Activated CD8-positive, alpha-beta memory T cell treated with anti-CD3 and anti-CD28 coated beads for 36 hours (primary cell): Measurements from ENCODE around the gene CCDC183. TPM values are rescaled to one million over a fixed set of nuclear protein-coding genes. Genes with fewer than 3 reads are reported as not detected.
"Not testable (repeated sequence)": the region's sequence is repeated elsewhere in the genome, so short reads cannot be mapped to it uniquely, and the experiment has no call there.

Experiments
- CTCF ChIA-PET: fragments of 350-600 bp; sonication (Branson Sonifier 250); formaldehyde crosslinking; loops from one replicate; lab custom pipeline; 2021; ENCODE audit warnings: antibody characterized with exemption; lab: Charles Lee
- POLR2A ChIA-PET: fragments of 350-600 bp; sonication (Branson Sonifier 250); formaldehyde crosslinking; loops from one replicate; lab custom pipeline; 2021; ENCODE audit warnings: antibody characterized with exemption; lab: Charles Lee
- total RNA-seq, 2 experiments: library from RNA; stranded (reverse); gene quantifications; one replicate each; pipeline ENCODE4 v1.2.3, GENCODE V29; 2021

The CCDC183 gene
- total RNA-seq: under 1 TPM in 1 of 2 experiments, not detected in 1; 0.46 TPM

GRCh38 chr9:136796238-136796774, at the start of gene CCDC183:
Gene CCDC183, plus strand, starts transcription at chr9:136796338. Its CDS starts 60 bp downstream, at chr9:136796398.
- ChIA-PET POLR2A (no interaction called here), CTCF (no interaction called here)

DNA sequence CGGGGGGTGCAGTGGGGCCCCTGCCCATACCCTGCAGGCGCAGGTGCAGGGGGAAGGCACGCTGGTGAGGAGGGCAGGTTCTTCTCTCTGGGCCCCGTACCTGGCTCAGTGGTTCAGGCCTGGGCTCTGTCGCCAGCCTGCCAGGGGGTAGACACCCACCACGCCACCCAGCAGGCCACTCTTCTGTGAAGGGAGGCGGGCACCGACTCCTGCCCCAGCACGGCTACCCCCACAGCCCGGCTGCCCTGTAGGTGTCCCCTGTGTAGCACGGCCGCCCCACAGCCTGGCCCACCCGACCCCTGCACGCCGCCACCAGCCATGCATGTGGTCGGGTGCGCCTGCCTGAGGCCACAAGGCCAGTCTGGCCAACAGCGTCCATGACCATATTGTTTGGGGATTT, 49.5 kb upstream of the CCDC183 start:
- ChIA-PET CTCF (interaction anchor here (0.6 kb wide), 1 partner anchor 222 kb away, joined by 3 read pairs; no protein-coding TSS in a partner anchor), POLR2A (no interaction called here)

- CTCF ChIA-PET: no interaction called here
- POLR2A ChIA-PET: no interaction called here
Observed at GRCh38 chr9:136747161-136748060, 48.7 kb upstream of the CCDC183 start.

DNA sequence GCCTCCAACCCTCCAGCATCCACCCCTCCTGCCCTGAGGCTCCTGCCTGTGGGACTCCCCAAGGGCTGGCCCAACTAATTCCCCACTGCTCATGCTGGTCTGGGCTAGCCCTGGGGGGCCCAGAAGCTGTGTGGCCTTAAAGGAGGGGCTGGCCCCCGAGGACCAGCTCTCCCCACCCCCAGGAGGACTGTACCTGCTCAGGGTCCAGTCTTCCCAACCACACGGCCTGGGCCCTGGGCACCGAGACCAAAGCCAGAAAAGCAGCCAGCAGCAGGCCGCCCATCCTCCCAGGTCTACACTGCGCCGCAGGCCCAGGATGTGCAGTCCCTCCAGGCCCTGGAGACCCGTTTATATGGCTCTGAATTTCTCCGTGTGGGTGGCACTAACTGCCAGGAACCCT, 47.9 kb upstream of the CCDC183 start, which contains the start of gene LCN6:
Gene LCN6, minus strand, starts transcription at position 325 of the 400 bp plus-strand sequence. Its CDS starts 42 bp downstream, at position 283.
- ChIA-PET CTCF (no interaction called here), POLR2A (no interaction called here)

DNA sequence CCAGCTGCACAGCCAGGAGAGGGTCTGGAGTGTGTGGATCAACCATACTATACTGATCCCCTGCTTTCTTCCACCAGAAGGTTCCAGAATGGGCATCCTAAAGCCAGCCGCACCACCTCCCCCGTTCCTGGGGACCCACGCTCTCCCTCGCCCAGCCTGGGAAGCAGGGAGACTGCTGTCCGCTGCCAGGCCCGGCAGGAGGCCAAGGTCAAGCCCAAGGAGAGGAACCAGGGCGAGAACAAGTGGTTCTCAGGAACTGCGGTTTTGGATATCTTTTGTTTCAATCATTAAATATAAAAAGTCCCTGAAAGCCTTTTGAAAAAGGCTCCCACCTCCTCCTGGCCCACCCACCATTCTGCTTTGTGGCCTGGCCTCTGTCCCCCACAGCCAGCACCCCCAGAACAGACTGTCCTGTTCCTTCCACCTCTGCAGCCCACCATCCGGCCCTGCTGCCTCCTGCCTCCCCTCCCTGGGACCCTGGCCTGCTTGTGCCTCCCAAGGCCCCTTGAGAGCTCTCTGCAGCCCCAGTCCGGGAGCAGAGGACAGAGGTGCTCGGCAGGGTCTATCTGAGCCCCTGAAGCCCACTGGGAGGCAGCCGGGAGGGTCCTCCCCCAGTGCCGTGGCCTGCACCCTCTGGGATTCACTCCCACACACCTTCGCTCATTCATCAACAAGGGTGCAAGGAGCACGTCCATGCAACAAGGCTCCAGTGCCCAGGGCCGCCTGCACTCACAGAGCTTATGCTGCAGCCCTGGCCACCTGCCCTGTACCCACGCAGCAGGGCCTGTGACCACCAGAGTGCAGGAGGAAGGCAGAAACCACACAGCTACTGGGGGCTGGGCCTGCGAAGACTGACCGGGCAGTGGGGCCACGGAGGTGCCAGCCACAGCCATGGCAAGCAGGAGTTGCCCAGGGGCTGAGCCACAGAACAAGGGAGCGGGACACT, 47.2 kb upstream of the CCDC183 start:
- ChIA-PET CTCF (no interaction called here), POLR2A (no interaction called here)

GRCh38 chr9:136750526-136750925, 45.6 kb upstream of the CCDC183 start:
- ChIA-PET CTCF (no interaction called here), POLR2A (interaction anchor here (0.6 to 1.0 kb wide), 2 partner anchors 9 to 15 kb away, joined by 3 read pairs; no protein-coding TSS in a partner anchor)

DNA sequence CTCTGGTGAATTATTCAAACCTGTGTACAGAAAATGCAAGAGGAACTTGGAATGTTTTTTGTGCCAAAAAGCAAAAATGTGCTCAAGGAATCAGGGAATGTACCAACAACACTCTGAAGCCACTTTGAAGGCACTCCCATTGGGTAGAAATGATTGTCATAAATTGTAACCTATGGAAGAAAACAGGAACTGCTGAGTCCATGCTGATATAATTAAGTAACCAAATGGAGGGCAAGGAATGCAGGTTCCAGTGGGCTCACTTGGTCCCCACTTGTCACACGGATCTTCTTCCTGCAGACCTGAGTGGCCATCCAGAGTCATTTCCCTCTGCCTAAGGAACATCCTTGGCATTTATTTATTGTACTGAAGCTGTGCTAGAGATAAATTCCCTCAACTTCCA, 44.9 kb upstream of the CCDC183 start:
- CTCF ChIA-PET: interaction anchor here (0.5 to 1.6 kb wide), 3 partner anchors 15 to 313 kb away, joined by 3 to 6 read pairs (median 3); no protein-coding TSS in a partner anchor
- POLR2A ChIA-PET: no interaction called here

DNA sequence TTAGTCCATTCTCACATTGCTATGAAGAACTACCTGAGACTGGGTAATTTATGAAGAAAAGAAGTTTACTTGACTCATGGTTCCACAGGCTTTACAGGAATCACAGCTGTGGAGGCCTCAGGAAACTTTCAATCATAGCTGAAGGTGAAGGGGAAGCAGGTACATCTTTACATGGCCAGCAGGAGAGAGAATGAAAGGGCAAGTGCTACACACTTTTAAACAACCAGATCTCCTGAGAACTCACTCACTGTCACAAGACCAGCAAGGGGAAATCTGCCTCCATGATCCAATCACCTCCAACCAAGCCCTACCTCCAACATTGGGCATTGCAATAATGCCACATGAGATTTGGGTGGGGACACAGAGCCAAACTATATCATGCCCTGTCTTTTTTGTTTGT, 44.3 kb upstream of the CCDC183 start:
- CTCF ChIA-PET: interaction anchor here (0.5 to 1.6 kb wide), 2 partner anchors 14 to 214 kb away, joined by 4 to 6 read pairs; no protein-coding TSS in a partner anchor
- POLR2A ChIA-PET: no interaction called here

- ChIA-PET CTCF (no interaction called here), POLR2A (no interaction called here)
Observed at GRCh38 chr9:136753371-136754058, 42.6 kb upstream of the CCDC183 start.

GRCh38 chr9:136754059-136754572, 42.0 kb upstream of the CCDC183 start:
- CTCF ChIA-PET: interaction anchor here (1.3 kb wide), 1 partner anchor 10 kb away, joined by 3 read pairs; no protein-coding TSS in a partner anchor
- POLR2A ChIA-PET: no interaction called here

DNA sequence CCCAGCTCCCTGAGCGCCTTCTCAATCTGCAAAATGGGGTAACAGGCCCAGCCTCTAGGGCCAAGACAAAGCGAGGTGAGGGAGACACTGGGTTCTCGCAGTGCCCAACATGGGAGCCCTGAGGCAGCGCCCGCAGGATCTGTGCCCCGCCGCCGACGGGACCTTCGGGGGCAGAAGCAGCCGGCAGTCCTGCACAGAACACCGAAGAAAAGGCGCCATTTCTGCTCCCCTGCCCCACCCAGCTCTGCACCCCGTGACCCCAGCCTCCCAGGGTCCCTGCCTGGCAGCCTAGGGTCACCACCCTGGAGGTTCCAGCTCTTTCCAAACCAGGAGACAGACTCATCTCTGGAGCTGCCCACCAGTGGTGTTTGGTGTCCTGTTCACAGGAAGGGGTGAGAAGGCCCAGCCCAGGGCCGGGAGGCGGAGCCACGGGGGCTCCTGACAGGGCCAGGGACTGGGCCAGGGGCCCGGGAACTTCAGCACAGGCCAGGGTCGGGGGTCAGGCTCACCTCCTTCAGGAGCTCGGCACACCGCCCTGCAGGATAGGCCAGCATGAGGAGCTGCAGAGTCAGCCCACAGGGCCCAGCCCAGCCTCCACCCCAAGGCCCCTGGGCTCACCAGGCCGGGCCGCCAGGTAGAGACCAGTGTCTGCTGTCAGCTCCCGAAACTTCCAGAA, 41.4 kb upstream of the CCDC183 start:
- ChIA-PET POLR2A (no interaction called here), CTCF (interaction anchor here (1.3 kb wide), 1 partner anchor 9 kb away, joined by 3 read pairs; no protein-coding TSS in a partner anchor)

DNA sequence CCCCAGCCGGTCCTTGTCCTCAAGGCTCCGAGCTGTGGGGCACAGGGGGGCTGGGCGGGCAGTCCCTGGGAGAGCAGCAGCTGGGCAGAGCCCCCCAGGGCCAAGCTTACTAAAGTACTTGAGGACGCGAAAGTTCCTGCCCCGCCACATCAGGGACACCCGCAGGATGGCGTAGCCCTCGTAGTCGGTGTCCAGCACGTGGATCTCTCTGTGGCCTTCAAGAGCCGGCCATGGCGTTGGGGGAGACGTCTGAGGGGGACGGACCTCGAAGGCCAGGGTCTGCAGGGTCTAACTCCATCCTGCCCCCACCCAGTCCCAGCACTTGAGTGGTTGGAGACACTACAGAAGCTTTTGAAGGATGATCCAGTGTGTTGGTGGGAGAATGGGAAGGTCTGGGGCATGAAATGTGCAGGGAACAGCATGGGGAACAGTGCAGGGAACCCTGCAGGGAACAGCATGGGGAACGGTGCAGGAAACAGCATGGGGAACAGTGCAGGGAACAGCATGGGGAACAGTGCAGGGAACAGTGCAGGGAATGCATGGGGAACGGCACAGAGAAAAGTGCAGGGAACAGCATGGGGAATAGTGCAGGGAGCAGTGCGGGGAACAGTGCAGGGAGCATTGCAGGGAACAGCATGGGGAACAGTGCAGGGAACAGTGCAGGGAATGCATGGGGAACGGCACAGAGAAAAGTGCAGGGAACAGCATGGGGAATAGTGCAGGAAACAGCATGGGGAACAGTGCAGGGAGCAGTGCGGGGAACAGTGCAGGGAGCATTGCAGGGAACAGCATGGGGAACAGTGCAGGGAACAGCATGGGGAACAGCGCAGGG, 40.6 kb upstream of the CCDC183 start:
- CTCF ChIA-PET: interaction anchor here (1.3 kb wide), 1 partner anchor 8 kb away, joined by 3 read pairs; no protein-coding TSS in a partner anchor
- POLR2A ChIA-PET: not testable (repeated sequence)

DNA sequence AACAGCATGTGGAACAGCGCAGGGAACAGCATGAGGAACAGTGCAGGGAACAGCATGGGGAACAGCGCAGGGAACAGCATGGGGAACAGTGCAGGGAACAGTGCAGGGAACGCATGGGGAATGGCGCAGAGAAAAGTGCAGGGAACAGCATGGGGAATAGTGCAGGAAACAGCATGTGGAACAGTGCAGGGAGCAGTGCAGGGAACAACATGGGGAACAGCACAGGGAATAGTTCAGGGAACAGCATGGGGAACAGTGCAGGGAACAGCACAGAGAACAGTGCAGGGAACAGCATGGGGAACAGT, 40.1 kb upstream of the CCDC183 start:
- POLR2A ChIA-PET: no interaction called here
- CTCF ChIA-PET: no interaction called here

DNA sequence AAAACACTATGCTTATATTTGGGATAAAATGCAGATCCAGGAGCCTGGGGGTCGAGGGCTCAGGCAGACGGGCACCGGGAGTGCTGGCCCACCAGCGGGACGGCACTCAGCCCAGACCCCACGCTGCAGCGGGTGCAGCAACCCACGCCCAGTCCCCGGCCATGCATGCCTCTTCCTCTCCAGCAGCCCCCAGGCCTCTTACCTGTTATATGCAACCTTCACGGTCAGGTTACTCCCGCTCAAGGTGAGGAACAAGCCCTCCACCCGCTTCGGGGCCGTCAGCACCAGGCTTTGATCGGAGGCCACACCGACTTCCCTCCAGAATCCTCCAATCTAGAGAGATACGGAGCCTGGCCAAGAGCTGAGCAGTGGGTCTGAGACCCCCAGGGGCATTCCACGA, 39.3 kb upstream of the CCDC183 start:
- CTCF ChIA-PET: no interaction called here
- POLR2A ChIA-PET: interaction anchor here (0.6 kb wide), 1 partner anchor 331 kb away, joined by 3 read pairs; no protein-coding TSS in a partner anchor

DNA sequence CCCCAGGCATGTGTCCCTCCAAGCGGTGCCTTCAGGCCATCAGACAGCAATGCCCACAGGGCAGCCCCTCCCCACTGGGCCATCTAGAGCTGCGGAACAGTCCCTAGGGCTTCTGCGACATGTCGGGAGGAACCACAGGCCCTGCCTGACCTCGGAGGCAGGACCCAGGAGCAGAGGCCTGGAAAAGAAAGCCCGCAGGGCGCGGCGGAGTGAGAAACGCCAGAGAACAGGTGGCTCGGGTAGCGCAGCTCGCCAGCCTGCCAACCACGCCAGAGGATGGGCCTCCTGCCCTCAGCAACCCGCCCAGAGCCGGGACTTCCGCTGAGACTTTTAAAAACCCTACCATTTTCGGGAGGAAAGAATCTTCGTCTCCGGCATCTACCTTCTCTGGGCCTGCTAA, 38.8 kb upstream of the CCDC183 start:
- CTCF ChIA-PET: interaction anchor here (0.9 to 1.8 kb wide), 4 partner anchors 16 to 39 kb away, joined by 3 to 8 read pairs (median 3); no protein-coding TSS in a partner anchor
- POLR2A ChIA-PET: interaction anchor here (0.6 kb wide), 1 partner anchor 331 kb away, joined by 3 read pairs; no protein-coding TSS in a partner anchor

DNA sequence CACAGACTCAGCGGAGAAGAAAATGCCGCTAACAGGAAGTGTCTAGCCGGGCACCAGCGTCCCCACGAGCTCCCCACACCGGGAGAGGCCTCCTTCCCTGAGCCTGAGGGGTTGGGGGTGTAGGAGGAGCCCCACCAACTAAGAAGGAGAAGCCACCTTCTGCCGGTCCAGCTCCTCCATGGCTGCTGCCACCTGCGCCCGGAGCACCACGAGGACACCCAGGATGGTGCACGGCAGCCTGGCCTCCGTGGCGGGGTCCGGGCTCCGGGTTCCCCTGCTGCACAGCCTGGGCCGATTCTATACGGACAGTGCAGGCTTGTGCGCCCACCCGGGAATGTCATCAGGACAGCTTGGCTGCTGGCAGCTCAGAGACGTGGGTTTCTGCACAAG, 38.4 kb upstream of the CCDC183 start:
- CTCF ChIA-PET: interaction anchor here (0.9 to 1.8 kb wide), 5 partner anchors 16 to 40 kb away, joined by 3 to 8 read pairs (median 3); no protein-coding TSS in a partner anchor
- POLR2A ChIA-PET: no interaction called here

- POLR2A ChIA-PET: no interaction called here
- CTCF ChIA-PET: interaction anchor here (0.7 to 1.8 kb wide), 4 partner anchors 17 to 122 kb away, joined by 3 to 8 read pairs (median 4); no protein-coding TSS in a partner anchor
Observed at GRCh38 chr9:136759001-136759400, 37.1 kb upstream of the CCDC183 start.
